SK-N-DZ (cell line): ENCODE results near the gene NOP58.
"Not testable (repeated sequence)": the region's sequence is repeated elsewhere in the genome, so short reads cannot be mapped to it uniquely, and the experiment has no call there.

Source experiments
- DNase-seq: peaks from one replicate; pipeline ENCODE4 v3.0.0-alpha.2; 2015; ENCODE audit warnings: low spot score
- small RNA-seq, 2 experiments: library from RNA; depleted of rRNA; stranded (forward); fragments of <200 nt; gene quantifications; one replicate each; pipeline ENCODE3, GENCODE V24; 2014

Gene NOP58

DNA sequence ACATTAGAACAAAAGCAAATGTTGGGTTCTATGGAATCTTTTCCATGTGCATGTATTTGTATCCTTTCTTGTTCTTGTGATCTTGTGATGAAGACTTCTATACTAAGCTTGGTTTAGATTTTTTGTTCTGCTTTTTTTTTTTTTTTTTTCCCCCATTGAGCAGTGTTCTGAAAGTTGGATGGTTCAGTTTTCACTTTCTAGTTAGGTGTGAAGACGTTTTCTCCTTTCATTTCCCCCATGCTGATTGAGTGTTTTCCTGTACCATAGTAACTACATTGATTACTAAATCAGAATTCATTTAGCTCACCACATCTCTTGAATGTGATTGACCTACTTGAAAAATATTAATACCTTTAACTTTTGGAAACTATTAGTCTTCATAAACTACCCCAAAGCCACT lies 34.1 kb downstream of the NOP58 start:
- DNase-seq, result no peak

DNA sequence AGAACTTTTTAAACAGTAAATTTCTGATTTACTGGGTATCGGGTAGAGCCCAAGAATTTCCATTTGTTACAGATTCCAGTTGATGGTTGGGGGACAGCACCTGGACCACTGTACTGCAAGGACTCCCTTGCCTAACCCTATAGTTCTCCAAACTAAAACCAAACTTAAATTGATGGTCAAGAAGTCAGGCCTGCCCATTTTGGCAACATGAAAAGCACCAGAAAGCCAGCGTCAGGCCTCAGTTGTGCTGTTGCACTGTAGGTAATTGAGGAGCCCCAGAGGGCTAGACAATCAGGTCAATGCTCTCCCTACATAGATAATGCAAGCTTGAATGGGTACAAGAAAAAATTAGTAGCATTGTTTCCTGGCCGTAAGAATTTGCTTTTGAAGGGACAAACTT lies 40.5 kb downstream of the NOP58 start:
- no peak for DNase-seq

DNA sequence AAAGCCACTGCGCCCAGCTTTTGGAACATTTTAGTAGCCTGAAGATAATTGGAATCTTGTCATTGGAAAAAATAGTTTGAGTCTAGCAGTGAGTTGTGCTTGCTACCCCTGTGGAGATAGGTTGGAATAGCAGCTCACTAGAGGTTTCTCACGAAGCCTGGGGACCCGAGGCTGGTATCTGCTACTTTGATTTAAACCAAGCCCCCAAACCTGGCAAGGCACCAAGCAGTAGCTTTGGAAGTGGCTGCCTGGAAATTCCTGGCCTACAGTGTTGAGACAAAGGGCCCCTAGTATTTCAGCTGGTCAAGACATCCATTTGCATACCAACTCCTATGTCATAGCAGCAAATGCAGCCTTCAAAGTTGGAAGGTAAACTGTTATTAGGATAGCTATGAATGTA lies 42.1 kb downstream of the NOP58 start:
- DNase-seq, result no peak

DNA sequence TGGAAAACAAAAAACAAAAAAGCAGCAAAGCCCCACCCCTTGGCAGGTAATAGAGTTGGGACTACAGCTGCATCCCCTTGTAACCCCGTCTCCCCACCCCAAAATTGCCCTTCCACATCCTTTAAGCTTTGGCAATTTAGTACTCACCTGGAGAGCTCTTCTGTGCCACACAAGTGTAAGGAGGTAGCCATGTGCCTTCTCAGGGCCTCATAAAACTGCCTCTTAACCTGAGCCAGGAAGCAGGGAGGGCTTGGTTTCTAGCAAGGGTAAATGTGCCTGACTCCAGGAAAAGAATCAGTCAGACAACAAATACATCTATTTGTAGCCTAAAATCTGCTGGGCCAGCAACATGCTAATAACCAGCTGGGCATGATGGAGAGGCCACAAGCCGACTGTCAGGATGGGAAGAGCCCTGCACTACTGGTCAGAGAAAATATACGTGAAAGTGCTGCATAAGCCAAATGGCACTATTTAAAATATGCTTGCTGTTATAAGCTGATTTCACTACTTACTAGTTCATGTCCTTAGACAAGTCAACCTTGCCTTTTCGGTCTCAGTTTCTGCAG lies 46.3 kb downstream of the NOP58 start:
- DNase-seq, result no peak

DNA sequence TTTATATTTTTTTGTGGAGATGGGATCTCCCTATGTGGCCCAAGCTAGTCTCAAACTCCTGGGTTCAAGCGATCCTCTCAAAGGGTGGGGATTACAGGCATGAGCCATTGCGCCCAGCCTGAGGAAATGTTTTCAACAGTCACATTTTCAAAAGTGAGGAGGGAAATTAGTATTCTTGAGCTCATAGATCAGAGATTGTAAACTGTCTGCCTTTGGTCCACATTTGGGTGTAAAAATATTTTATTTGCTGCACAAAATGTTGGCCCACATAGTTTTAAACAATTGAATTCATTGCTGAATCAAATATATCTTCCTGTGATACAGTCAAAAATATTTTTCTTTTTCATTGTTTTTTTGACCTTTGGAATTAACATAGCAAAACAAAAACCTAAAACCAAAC lies 48.6 kb downstream of the NOP58 start:
- no peak for DNase-seq

DNA sequence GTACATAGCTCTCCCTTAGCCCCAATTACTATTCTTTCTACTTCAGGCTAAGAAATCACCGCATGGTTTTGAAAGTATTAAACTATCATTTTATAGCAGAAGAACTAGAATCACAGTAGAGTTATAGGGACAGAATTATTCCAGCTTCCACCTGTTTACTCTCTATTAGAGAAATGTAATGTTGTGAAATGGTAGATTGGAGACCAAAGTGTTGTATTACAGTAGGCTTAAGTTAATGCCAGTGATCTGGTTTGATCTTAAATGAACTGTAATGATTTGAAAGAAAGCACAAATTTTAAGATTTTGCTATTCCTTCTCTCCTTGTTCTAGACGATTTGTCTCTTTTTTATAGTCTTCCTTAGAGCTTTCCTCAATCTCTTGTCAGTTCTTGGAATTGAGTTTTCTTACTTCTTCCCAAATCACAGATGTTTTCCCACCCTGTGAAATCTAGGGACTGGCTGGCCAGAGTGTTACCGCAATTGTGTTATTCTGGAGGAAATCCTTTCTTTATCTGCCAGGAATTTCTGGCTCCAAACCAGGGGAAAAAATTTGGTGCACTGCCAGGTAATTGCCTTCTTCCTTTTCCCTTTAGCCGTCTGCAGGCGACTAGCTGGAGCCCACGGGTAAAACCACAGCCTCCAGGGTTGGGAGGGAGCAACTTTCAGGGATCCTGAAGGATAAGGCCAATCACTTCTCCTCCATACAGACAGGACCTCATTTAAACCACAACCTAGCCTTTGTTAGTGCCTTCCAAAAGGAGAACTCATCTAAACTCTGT lies 51.7 kb downstream of the NOP58 start:
- no peak for DNase-seq

DNA sequence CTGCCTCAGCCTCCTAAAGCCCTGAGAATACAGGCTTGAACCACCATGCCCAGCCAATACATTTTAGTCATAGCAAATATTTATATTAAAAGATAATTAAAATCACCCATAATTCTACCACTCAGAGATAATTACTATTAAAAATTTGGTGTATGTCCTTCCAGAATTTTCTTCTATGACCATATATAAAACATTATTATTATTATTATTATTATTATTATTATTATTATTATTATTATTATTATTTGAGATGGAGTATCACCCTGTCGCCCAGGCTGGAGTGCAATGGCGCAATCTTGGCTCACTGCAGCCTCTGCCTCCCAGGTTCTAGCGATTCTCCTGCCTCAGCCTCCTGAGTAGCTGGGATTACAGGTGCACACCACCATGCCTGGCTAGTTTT lies 54.8 kb downstream of the NOP58 start:
- DNase-seq, result not testable (repeated sequence)

DNA sequence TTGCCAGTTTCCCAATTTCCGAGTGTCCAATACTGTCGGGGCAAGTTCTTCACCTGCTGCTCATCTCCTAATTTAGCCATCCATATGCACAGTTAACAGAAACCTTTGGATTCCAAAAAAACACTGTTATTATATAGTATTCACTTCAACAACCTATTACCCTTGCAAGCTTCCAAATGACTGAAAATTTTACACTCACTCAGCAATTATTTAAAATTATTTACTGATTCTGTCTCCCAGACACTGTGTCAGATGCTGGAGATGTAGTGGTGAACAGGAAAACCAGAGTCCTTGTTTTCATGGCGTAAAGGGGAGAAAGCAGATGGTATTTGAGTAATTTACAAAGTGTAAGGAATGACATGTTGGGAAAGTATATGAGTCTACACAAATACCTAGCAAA lies 56.9 kb downstream of the NOP58 start:
- no peak for DNase-seq

DNA sequence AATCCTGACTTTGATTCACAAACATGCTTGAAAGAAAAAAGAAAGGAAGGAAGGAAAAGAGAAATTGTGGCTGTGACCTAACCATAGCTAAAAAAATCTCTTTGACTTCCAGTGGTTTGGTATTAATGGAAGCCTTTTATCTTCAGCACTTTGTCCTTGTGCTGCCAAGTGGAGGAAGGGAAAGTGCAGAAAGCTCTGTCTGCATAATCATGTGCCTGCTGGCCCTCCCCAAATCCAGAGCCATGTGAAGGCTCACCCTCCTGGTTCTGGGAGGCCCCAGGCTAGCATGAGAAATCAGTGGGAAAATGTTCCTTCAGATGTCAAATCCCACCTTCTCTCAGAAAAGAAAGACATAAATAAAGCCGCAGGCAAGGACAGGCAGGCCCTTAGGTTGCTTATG lies 62.3 kb downstream of the NOP58 start:
- DNase-seq, result no peak

DNA sequence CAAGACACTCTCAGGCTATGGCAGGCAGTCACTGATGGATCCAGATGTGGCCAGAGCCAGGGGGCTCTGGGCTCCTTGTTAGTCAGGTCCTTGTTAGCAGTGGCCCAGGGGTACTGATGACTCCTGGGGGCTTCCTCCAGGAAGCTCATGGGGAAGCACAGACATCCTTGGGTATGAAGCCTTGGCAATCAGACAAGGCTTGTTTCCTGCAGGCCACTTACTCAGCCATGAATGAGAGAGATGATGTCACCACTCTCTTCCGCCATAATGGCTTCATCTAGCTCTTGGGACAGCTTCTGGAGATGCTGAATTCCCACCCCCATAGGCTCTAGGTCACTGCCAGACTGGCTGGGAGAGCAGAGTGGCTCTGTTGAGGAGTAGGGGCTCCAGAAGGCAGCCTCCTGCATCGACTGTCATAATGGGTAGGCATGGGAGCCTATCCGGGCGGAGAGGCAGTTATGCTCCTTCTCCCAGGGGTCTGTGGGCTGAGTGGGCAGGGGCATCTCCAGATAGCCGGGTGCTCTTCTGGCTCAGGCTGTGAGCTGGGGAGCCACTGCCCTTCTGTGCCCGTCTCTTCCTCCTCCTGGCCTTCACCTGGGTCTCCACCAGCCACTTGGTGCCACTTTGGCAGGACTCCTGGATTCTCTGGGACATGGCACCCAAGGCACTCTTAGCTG lies 70.4 kb downstream of the NOP58 start:
- DNase-seq, result no peak

DNA sequence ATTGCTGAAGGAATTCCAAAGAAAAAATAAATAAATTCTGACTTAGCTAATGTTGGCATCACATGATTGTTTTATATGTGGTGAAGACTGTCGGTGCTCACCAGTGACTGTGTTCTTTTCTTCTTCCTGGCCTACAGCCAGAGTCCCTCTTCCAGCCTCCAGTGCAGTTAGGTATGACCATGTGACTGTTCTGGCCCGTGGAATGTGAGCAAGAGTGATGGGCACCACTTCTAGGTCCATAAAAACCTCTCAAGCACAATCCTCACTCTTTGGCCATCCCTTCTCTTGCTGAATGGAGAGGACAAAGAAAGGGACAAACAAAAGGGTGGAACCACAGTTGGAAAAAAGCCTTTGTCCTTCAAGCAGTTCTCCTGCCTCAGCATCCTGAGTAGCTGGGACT lies 71.6 kb downstream of the NOP58 start:
- no peak for DNase-seq

DNA sequence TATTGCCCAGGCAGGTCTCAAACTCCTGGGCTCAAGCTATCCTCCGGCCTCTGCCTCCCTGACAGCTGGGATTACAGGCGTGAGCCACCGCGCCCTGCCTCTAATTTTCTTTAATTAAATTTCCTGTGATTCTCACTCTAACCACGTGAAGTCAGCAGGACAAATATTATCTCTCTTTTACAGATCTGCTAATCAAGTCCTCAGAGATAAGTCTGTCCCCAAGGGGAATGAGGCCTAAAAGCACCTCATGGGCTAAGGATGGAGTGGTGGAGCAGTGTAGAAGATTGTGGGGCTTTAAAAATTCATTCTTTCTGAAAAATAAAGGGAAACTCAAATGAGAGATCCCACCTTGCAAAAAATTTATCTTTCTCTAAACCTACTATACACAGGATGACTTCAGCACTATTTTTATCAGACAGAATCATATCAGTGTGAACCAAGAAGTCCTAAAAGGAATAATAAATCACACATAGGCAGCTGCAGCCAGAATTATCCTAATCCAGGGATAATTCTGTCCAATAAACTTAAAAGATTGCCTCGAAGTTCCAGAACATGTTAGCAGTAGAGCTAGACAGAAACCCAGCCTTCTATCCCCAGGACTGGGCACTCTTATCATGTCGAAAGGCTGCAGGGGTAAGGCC lies 72.3 kb downstream of the NOP58 start:
- DNase-seq, result peak; percentile 56

DNA sequence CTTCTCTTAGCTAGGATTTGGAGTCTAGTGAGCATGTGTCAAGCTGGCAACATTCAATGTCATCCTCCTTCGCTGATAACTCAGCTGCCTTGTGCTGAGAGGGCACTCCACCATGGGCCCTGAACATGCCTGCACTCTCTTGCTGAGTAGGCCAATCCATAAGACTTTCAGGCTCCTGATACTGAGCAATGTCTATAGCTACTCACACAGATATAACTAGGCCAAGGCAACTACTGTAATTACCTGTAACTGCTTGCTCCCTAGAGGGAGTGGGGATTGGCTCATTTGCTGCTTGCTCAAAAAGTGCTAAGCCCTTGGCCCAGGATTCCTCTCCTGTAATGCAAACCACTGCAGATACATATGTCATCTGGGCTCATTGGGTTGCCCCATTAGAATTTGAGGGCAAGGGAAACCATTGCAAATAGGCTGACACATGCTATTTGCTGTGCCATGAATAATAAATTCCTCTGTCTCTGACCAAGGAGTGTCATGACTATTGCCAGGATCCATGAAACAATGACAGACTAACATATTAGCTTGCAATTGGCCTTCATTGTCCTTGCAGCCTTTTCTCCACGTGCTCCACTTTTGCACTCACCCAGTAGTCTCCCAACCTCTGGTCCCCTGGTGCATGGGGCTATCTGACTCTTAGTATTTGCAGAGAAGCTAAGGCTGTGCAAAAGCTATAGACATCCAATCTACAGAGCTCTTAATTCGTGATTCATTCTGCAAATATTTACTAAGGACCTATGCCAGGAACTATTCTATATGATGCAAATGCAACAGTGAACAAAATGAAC lies 73.7 kb downstream of the NOP58 start:
- no peak for DNase-seq

DNA sequence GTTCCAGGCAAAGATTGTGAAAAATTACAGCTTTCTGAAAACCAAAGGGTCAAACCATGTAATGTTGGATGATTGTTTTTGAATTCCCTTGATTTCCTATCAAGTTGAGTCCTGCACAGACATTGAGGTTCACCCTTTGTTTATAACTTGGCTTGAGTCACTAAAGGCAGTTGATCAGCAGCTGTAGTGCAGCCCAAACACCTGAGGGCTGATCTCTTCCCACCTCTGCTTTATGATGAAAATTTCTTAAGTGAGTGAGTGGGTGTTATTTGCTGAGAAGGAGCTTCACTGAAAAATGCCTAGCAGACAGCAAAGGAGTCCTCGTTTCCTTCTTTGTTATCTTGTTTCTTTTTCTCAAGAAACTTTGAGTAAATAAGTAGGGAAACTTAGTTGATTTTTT lies 78.6 kb downstream of the NOP58 start:
- no peak for DNase-seq

DNA sequence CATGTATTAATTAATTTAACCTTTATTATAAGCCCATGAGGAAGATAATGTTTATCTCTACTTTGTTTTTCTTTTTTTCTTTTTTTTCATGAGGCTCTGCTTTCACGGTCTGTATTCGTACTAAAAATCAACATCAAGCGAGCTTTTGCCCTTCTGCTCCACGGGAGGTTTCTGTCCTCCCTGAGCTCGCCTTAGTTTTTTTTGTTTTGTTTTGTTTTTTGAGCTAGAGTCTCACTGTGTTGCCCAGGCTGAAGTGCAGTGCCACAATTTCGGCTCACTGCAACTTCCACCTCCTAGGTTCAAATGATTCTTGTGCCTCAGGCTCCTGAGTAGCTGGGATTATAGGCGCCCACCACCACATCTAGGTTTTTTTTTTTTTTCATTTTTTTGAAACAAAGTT lies 80.6 kb downstream of the NOP58 start:
- DNase-seq, result no peak

Small RNA genes within 50 kb of the gene (small RNA-seq; reads per million reads assigned to genes)
- gene AC079354.2, result 0 reads per million in 2 experiments
- 0 reads per million in 2 experiments for gene RF00575
- 0 reads per million in 2 experiments for gene RN7SL753P
- 3.5 to 61.7 reads per million in 2 experiments for gene SNORD11
- 12.2 to 24.8 reads per million in 2 experiments for gene SNORD11B
- 3.9 to 268 reads per million in 2 experiments for gene SNORD70
